Osteoblast (primary cell): ENCODE results near the gene TARDBP. TPM values are rescaled to one million over a fixed set of nuclear protein-coding genes. Genes with fewer than 3 reads are reported as not detected.

Experiments used
- DNase-seq: peaks from one replicate; pipeline ENCODE4 v3.0.0; 2011; ENCODE audit warnings: low spot score, mixed read lengths; ENCODE audit not compliant: insufficient read length; ENCODE audit errors: missing footprints
- H2AFZ ChIP-seq: 2 replicates; pipeline ENCODE4 v1.6.0; 2011; ENCODE audit warnings: mild to moderate bottlenecking, low read length
- H3K27ac ChIP-seq: 2 replicates; pipeline ENCODE4 v1.5.1; 2011; ENCODE audit warnings: mild to moderate bottlenecking, low read depth, low read length, moderate library complexity
- H3K27me3 ChIP-seq: 2 replicates; pipeline ENCODE4 v1.6.0; 2012; ENCODE audit warnings: mild to moderate bottlenecking, control low read depth, inconsistent platforms, low read length, moderate library complexity; ENCODE audit not compliant: insufficient read depth
- H3K36me3 ChIP-seq: 2 replicates; pipeline ENCODE4 v1.5.1; 2011; ENCODE audit warnings: mild to moderate bottlenecking, low read length, control low read depth, moderate library complexity; ENCODE audit not compliant: insufficient read depth
- H3K4me1 ChIP-seq: 2 replicates; pipeline ENCODE4 v1.5.1; 2011; ENCODE audit warnings: mild to moderate bottlenecking, low read length, control low read depth, moderate library complexity; ENCODE audit not compliant: insufficient read depth
- H3K4me2 ChIP-seq: 2 replicates; pipeline ENCODE4 v1.6.0; 2011; ENCODE audit warnings: mild to moderate bottlenecking, low read length; ENCODE audit not compliant: insufficient read depth
- H3K4me3 ChIP-seq: fragments of 200-600 bp; sonication (generic); 3 replicates; pipeline ENCODE4 v1.5.1; 2012; ENCODE audit warnings: mild to moderate bottlenecking, low read length, inconsistent platforms; ENCODE audit not compliant: insufficient read depth
- H3K79me2 ChIP-seq: 2 replicates; pipeline ENCODE4 v1.6.0; 2012; ENCODE audit warnings: mild to moderate bottlenecking, low read length, control low read depth, inconsistent platforms; ENCODE audit not compliant: insufficient read depth
- H3K9me3 ChIP-seq: 2 replicates; pipeline ENCODE4 v1.5.1; 2011; ENCODE audit warnings: low read depth, low read length, control low read depth
- H4K20me1 ChIP-seq: 2 replicates; pipeline ENCODE4 v1.6.0; 2012; ENCODE audit warnings: mild to moderate bottlenecking, low read length, control low read depth; ENCODE audit not compliant: insufficient read depth
- total RNA-seq: library from RNA; depleted of rRNA; stranded (reverse); fragments of >200 nt; gene quantifications from 2 replicates; pipeline ENCODE4 v1.2.3, GENCODE V29; 2012
- TF ChIP-seq, protein P1 (sequence below): IDR thresholded peaks from 2 replicates; pipeline ENCODE4 v1.5.1; 2011; ENCODE audit warnings: mild to moderate bottlenecking, low read depth, low read length, moderate library complexity; ENCODE audit errors: extremely low read depth

The TARDBP gene
- total RNA-seq, 1 donor: 71.7 TPM

DNA sequence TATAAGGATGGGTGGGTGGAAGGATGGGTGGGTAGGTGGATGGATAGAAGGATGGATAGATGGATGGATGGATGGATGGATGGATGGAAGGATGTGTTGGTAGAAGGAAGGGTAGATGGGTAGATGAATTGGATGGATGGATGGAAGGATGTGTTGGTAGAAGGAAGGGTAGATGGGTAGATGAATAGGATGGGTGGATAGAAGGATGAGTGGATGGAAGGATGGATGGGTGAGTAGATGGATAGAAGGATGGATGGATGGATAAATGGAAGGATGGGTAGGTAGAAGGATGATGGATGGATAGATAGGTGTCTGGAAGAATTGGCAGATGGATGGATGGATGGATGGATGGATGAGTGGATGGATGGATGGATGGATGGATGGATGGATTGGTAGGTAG, 28.6 kb downstream of the TARDBP start:
- TF ChIP-seq, protein P1, sequence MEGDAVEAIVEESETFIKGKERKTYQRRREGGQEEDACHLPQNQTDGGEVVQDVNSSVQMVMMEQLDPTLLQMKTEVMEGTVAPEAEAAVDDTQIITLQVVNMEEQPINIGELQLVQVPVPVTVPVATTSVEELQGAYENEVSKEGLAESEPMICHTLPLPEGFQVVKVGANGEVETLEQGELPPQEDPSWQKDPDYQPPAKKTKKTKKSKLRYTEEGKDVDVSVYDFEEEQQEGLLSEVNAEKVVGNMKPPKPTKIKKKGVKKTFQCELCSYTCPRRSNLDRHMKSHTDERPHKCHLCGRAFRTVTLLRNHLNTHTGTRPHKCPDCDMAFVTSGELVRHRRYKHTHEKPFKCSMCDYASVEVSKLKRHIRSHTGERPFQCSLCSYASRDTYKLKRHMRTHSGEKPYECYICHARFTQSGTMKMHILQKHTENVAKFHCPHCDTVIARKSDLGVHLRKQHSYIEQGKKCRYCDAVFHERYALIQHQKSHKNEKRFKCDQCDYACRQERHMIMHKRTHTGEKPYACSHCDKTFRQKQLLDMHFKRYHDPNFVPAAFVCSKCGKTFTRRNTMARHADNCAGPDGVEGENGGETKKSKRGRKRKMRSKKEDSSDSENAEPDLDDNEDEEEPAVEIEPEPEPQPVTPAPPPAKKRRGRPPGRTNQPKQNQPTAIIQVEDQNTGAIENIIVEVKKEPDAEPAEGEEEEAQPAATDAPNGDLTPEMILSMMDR: no peak
- Histone ChIP-seq H3K9me3 (no peaks in the 10 kb centered on the region), H3K4me2 (no peak overlapping the region), H3K4me3 (no peak overlapping the region), H3K4me1 (peaks cover 4% of the 10 kb centered on the region), H4K20me1 (no peaks in the 10 kb centered on the region), H3K36me3 (no peaks in the 10 kb centered on the region), H3K27me3 (peaks cover 10% of the 10 kb centered on the region), H2AFZ (no peak overlapping the region), H3K27ac (no peak overlapping the region), H3K79me2 (no peaks in the 10 kb centered on the region)
- no peak for DNase-seq

DNA sequence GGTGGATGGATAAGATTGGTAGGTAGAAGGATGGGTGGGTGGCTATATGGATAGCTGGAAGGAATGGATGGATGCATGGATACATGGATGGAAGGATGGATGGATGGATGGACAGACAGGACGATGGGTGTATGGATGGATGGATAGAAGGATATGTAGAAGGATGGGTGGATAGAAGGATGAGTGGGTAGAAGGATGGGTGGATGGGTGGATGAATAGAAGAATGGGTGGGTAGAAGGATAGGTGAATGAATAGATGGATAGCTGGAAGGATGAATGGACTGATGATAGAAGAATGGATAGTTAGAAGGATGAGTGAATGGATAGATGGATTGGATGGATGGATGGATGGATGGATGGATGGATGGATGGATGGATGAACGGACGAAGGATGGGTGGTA, 29.6 kb downstream of the TARDBP start:
- no peak overlapping the region for H3K4me3 ChIP-seq
- H3K4me2 ChIP-seq: no peak overlapping the region
- no peaks in the 10 kb centered on the region for H4K20me1 ChIP-seq
- TF ChIP-seq, protein P1: no peak
- H3K4me1 ChIP-seq: peaks cover 4% of the 10 kb centered on the region
- H3K36me3 ChIP-seq: no peaks in the 10 kb centered on the region
- no peaks in the 10 kb centered on the region for H3K79me2 ChIP-seq
- no peak overlapping the region for H3K27ac ChIP-seq
- no peak overlapping the region for H2AFZ ChIP-seq
- no peaks in the 10 kb centered on the region for H3K9me3 ChIP-seq
- H3K27me3 ChIP-seq: peaks cover 10% of the 10 kb centered on the region
- no peak for DNase-seq

DNA sequence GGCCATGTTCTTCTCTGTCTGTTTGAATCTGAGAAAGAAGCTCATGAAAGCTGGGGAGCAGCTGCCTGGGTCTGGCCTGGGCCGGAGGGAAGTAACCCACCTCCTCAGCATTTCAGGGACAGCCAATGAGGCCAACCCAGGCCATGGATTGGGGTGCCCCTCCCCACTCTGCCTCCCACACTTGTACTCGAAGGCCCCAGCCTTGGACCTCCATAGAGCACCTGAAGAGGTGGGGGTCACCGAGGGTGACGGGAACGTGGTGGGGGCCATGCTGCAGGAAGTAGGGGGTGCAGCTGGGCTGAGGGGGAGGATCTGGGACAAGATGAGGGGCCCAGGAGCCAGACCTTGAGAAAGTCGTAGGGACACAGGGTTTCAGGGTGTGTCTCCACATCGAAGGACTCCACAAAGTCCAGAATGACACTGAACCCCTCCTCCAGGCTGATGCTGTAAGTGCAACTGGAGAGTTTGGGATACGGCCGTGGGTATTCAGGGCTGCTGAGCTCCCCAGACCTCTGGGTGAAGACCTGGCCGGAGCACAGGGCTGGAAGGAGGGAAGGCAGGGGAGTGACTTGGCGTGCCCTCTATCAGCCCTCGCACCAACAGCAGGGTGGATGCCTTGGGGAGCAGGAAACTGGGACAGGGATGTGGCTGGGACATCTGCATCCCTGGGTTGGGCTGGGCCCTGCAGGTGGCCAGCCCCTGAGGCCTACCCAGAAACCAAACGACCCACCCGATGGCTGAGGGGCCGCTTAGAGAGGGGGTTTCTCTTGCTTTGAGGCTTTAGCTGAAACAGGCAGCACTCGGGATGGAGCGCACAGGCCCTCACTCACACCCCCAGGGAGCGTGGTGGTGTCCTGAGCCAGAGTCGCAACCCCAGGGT, 30.8 kb downstream of the TARDBP start:
- no peaks in the 10 kb centered on the region for H3K79me2 ChIP-seq
- DNase-seq: peak; percentile 62
- H4K20me1 ChIP-seq: no peaks in the 10 kb centered on the region
- H3K27ac ChIP-seq: no peak overlapping the region
- H3K36me3 ChIP-seq: no peaks in the 10 kb centered on the region
- H3K27me3 ChIP-seq: peaks cover 4% of the 10 kb centered on the region
- no peak overlapping the region for H3K4me3 ChIP-seq
- no peak overlapping the region for H3K4me2 ChIP-seq
- H2AFZ ChIP-seq: no peak overlapping the region
- TF ChIP-seq, protein P1: no peak
- no peaks in the 10 kb centered on the region for H3K4me1 ChIP-seq
- H3K9me3 ChIP-seq: no peaks in the 10 kb centered on the region

DNA sequence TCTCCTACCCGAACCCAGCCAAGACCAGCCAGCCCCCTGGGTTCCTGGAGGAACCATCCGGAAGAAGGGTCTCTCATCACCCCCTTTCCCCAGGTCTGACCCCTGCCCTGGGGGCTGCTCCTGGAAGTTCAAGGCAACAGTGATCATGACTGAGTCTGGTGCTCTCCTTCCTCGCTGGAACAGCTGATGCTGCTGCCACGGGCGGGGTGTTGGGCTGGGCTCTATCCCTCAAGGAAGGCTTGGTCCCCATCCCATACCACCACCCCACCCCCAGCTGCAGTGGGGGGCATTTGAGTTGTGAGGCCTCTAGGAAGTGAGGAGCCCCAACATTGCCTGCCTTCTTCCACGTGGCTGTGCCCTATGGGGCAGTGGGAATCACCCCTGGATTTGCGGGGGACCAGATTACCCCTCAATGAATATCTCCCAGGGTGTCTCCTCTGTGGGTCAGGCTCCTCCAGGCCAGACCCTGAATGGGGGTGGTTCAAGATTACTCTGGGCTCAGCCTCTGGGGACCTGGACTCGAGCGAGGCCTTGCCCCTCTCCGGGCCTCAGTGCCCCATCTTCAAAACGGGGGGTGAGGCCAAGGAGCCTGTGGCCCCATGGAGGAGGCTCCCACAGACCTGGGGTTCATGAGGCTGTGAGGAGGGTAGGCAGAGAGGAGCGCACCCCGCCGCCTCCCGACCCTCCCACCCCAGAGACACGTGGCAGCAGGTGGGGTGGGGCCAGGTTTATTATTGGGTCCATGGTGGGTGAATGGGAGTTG, 31.8 kb downstream of the TARDBP start:
- Histone ChIP-seq H3K4me3 (no peak overlapping the region), H3K36me3 (no peaks in the 10 kb centered on the region), H4K20me1 (no peaks in the 10 kb centered on the region), H3K27me3 (no peaks in the 10 kb centered on the region), H3K27ac (no peak overlapping the region), H3K4me2 (no peak overlapping the region), H3K79me2 (no peaks in the 10 kb centered on the region), H3K9me3 (no peaks in the 10 kb centered on the region), H2AFZ (no peak overlapping the region), H3K4me1 (no peaks in the 10 kb centered on the region)
- TF ChIP-seq, protein P1: no peak
- DNase-seq: peak; percentile 58
